ENCODE results near the gene HRCT1. TPM values are rescaled to one million over a fixed set of nuclear protein-coding genes. Genes with fewer than 3 reads are reported as not detected.

Gene HRCT1
- 2.1 TPM for total RNA-seq

DNA sequence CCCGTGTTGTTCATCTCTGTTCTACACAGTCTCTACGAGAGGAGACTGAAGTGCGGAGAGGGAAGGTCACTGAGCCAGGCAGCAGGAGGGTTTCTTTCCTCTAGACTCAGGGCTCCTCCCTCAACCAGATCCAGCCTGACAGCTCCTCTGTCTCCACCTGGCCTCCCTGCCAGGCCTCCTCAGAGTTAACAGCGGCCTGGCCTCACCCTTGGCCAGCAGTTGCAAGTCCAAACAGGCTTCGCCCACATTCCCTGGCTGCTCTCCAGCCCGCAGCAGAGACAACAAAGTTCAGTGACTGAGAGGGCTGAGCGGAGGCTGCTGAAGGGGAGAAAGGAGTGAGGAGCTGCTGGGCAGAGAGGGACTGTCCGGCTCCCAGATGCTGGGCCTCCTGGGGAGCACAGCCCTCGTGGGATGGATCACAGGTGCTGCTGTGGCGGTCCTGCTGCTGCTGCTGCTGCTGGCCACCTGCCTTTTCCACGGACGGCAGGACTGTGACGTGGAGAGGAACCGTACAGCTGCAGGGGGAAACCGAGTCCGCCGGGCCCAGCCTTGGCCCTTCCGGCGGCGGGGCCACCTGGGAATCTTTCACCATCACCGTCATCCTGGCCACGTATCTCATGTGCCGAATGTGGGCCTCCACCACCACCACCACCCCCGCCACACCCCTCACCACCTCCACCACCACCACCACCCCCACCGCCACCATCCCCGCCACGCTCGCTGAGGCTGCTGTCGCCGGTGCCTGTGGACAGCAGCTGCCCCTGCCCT lies at the start of gene HRCT1:
HRCT1 (plus strand) TSS at position 291 of the 768 bp plus-strand sequence; CDS start at position 377, 86 bp downstream.
- peak within 1 kb of the TSS; percentile 19 to 71 (median 63) for H3K9ac ChIP-seq (ENCODE audit: low read depth in 1 of 3, low read length in 3 of 3)
- no peaks in the 10 kb centered on the region for H3K27me3 ChIP-seq (ENCODE audit: control insufficient read depth in 3 of 3, insufficient read depth in 3 of 3, low read length in 3 of 3)
- no peaks in the 10 kb centered on the region for H3K36me3 ChIP-seq (ENCODE audit: control insufficient read depth in 3 of 3, insufficient read depth in 3 of 3, low read length in 3 of 3)
- no peaks in the 10 kb centered on the region for H3K9me3 ChIP-seq (ENCODE audit: control insufficient read depth in 3 of 3, low read length in 3 of 3)
- peak within 1 kb of the TSS; percentile 41 to 65 (median 65) for H3K4me3 ChIP-seq (ENCODE audit: low read length in 3 of 3)
- peak within 1 kb of the TSS; percentile 88 for H3K27ac ChIP-seq (ENCODE audit: low read depth, low read length)
- H3K4me1 ChIP-seq (ENCODE audit: control insufficient read depth in 3 of 3, insufficient read depth in 3 of 3, low read length in 3 of 3), result peaks cover 67 to 72% (median 68%) of the 10 kb centered on the region in 3 donors

DNA sequence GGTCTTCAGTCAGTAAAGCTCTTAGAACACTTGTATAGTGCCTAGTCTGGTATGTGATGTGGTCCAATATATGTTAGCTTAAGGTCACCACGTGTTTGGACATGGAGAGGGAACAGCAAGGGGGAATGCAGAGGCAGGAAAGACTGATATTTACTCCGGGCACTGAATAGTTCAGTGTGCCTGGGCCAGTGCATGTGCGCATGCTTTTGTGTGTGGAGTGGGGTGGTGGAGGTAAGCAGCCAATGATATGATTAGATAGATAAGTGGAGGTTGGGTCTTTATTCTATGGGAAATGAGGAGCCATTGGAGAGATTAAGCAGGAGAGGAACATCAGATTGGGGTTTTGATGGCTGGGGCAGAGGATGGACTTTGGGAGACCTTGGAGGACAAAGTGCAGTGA lies 49.8 kb upstream of the HRCT1 start:
- H3K27me3 ChIP-seq (ENCODE audit: control insufficient read depth in 3 of 3, insufficient read depth in 3 of 3, low read length in 3 of 3), result peaks cover 0 to 1% (median under 1%) of the 10 kb centered on the region in 3 donors
- H3K9me3 ChIP-seq (ENCODE audit: control insufficient read depth in 3 of 3, low read length in 3 of 3), result no peaks in the 10 kb centered on the region
- no peak overlapping the region for H3K9ac ChIP-seq (ENCODE audit: low read depth in 1 of 3, low read length in 3 of 3)
- no peak overlapping the region for H3K27ac ChIP-seq (ENCODE audit: low read depth, low read length)
- H3K36me3 ChIP-seq (ENCODE audit: control insufficient read depth in 3 of 3, insufficient read depth in 3 of 3, low read length in 3 of 3), result peaks cover 8 to 20% (median 12%) of the 10 kb centered on the region in 3 donors
- H3K4me3 ChIP-seq (ENCODE audit: low read length in 3 of 3), result no peak overlapping the region
- peaks cover 0 to 8% (median 4%) of the 10 kb centered on the region in 3 donors for H3K4me1 ChIP-seq (ENCODE audit: control insufficient read depth in 3 of 3, insufficient read depth in 3 of 3, low read length in 3 of 3)

DNA sequence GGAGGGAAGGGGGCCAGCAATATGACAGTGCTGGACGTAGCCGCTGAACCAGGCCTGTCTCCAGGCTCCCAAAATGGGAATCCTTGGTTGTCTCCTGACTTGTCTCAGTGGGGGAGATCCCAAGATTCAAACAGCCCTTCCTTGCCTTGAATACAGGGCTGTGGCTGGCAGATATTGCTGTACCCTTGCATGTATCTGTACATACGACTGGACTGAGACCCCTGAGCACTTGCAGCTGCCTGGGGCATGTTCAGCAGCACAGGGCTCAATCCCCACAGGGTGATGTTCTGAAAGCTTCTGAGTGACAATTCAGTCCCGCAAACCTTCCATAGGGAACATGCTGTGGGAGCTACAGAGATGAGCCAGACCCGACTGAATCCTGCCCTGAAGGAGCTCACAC lies 49.1 kb upstream of the HRCT1 start:
- peaks cover 0 to 8% (median 6%) of the 10 kb centered on the region in 3 donors for H3K27me3 ChIP-seq (ENCODE audit: control insufficient read depth in 3 of 3, insufficient read depth in 3 of 3, low read length in 3 of 3)
- no peaks in the 10 kb centered on the region for H3K9me3 ChIP-seq (ENCODE audit: control insufficient read depth in 3 of 3, low read length in 3 of 3)
- H3K9ac ChIP-seq (ENCODE audit: low read depth in 1 of 3, low read length in 3 of 3), result no peak overlapping the region
- H3K36me3 ChIP-seq (ENCODE audit: control insufficient read depth in 3 of 3, insufficient read depth in 3 of 3, low read length in 3 of 3), result peaks cover 8 to 20% (median 12%) of the 10 kb centered on the region in 3 donors
- H3K4me3 ChIP-seq (ENCODE audit: low read length in 3 of 3), result no peak overlapping the region
- peaks cover 0 to 8% (median 4%) of the 10 kb centered on the region in 3 donors for H3K4me1 ChIP-seq (ENCODE audit: control insufficient read depth in 3 of 3, insufficient read depth in 3 of 3, low read length in 3 of 3)
- H3K27ac ChIP-seq (ENCODE audit: low read depth, low read length), result no peak overlapping the region

DNA sequence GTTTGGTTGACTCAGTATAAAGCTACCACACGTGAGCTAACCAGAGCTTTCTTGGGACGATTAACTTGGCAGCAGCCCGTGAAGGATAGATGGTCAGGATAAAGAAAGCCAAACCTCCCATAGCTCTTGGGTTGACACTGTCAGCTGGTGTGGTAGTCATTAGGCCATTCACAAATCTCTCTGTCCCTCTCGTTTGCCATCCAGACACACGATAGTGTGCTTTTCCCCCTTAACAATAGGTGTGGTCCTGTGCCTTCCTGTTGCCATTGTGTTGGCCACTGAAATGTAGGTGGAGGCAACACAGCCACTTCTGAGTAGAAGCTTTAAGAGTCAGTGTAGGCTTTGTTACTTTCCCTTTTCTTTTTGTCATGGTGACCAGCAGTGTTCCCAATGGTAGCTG lies 47.5 kb upstream of the HRCT1 start:
- Histone ChIP-seq H3K27me3 (ENCODE audit: control insufficient read depth in 3 of 3, insufficient read depth in 3 of 3, low read length in 3 of 3) (peaks cover 10 to 17% (median 11%) of the 10 kb centered on the region in 3 donors), H3K4me1 (ENCODE audit: control insufficient read depth in 3 of 3, insufficient read depth in 3 of 3, low read length in 3 of 3) (peaks cover 0 to 8% (median 4%) of the 10 kb centered on the region in 3 donors), H3K27ac (ENCODE audit: low read depth, low read length) (no peak overlapping the region), H3K4me3 (ENCODE audit: low read length in 3 of 3) (no peak overlapping the region), H3K9me3 (ENCODE audit: control insufficient read depth in 3 of 3, low read length in 3 of 3) (no peaks in the 10 kb centered on the region), H3K9ac (ENCODE audit: low read depth in 1 of 3, low read length in 3 of 3) (no peak overlapping the region), H3K36me3 (ENCODE audit: control insufficient read depth in 3 of 3, insufficient read depth in 3 of 3, low read length in 3 of 3) (peaks cover 0 to 8% (median 5%) of the 10 kb centered on the region in 3 donors)

DNA sequence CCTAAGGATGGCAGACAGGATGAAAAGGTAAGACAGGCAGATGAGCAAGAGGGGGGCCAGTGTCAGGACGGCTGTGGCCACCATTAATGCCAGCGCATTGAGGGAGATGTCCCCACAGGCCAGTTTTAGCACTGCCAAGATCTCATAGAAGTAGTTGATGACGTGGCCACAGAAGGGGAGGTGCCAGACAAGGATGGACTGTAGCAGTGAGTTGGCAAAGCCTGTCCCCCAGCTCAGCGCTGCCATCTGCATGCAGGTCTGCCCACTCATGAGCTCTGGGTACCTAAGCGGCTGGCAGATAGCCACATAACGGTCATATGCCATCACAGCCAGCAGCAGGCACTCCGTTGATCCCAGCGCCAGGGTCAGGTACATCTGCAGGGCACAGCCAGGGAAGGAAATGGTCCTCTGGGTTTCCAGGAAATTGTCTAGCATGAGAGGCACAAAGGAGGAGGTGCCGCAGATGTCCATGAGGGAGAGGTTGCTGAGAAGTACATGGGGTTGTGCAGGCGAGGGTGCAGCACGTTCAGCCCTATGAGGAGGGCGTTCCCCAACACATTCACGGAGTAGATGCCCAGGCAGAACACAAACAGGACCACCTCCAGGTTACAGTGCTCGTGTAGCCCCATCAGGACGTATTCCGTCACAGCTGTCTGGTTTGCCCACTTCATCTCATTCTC lies 46.6 kb upstream of the HRCT1 start:
- Histone ChIP-seq H3K4me3 (ENCODE audit: low read length in 3 of 3) (no peak overlapping the region), H3K27me3 (ENCODE audit: control insufficient read depth in 3 of 3, insufficient read depth in 3 of 3, low read length in 3 of 3) (peaks cover 15 to 26% (median 17%) of the 10 kb centered on the region in 3 donors), H3K36me3 (ENCODE audit: control insufficient read depth in 3 of 3, insufficient read depth in 3 of 3, low read length in 3 of 3) (peaks cover 0 to 2% (median 0%) of the 10 kb centered on the region in 3 donors), H3K27ac (ENCODE audit: low read depth, low read length) (no peak overlapping the region), H3K9ac (ENCODE audit: low read depth in 1 of 3, low read length in 3 of 3) (peak overlapping the region in 1 of 3 donors; percentile 3), H3K9me3 (ENCODE audit: control insufficient read depth in 3 of 3, low read length in 3 of 3) (no peaks in the 10 kb centered on the region), H3K4me1 (ENCODE audit: control insufficient read depth in 3 of 3, insufficient read depth in 3 of 3, low read length in 3 of 3) (peaks cover 0 to 8% (median 4%) of the 10 kb centered on the region in 3 donors)

DNA sequence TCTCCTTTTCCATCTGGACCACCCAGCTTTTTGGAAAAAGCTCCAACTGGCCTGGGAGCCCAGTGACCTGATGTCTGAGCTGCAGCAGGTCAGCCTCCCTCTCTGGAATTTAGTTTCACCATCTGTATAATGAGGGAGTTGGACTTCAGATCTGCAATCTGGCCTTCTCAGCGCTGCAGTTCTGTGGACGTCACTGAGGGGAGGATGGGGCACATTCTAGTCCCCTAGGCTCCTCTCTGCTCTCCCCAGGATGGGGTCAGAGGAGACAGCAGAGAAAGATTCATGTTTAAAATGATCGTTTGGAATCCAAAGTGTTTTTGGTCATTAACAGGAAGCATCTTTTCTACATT lies 46.0 kb upstream of the HRCT1 start:
- H3K9ac ChIP-seq (ENCODE audit: low read depth in 1 of 3, low read length in 3 of 3), result peak overlapping the region in 1 of 3 donors; percentile 3
- peaks cover 0 to 8% (median 4%) of the 10 kb centered on the region in 3 donors for H3K4me1 ChIP-seq (ENCODE audit: control insufficient read depth in 3 of 3, insufficient read depth in 3 of 3, low read length in 3 of 3)
- no peak overlapping the region for H3K4me3 ChIP-seq (ENCODE audit: low read length in 3 of 3)
- no peaks in the 10 kb centered on the region for H3K9me3 ChIP-seq (ENCODE audit: control insufficient read depth in 3 of 3, low read length in 3 of 3)
- no peak overlapping the region for H3K27ac ChIP-seq (ENCODE audit: low read depth, low read length)
- peaks cover 17 to 31% (median 20%) of the 10 kb centered on the region in 3 donors for H3K27me3 ChIP-seq (ENCODE audit: control insufficient read depth in 3 of 3, insufficient read depth in 3 of 3, low read length in 3 of 3)
- H3K36me3 ChIP-seq (ENCODE audit: control insufficient read depth in 3 of 3, insufficient read depth in 3 of 3, low read length in 3 of 3), result peaks cover 0 to 1% (median 0%) of the 10 kb centered on the region in 3 donors

DNA sequence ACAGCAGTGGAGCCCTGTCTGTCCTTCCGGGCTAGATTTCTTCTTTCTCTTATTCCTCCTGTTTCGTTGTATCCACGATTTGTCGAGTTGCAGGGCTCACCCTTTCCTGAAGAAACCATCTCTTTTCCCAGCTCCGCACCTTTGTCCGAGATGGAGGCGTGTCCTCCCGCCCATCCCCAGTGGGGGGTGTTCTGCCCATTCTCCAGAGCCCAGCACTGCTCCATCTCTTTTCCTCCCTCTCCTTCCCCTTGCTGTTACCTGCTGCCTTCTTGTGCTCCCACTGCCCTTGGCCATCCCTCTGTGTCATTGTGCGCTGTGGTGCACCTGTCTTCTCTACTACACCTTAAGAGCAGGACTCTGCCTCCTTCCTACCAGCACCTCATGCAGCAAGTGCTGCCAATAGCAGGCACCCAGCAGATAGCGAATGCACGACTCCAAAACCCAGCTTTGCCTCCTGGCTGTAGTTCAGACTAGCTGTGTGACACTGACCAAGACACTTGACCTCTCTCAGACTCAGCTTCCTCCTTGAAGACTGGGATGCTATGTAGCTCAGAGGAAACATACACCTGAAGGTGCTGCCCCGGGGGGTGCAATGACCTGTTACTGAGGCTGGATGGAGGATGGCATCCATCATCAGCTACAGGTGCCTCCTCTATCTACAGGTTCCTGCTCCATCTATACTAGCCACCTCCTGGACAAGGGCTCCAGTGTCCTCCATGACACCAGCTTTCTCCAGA lies 44.7 kb upstream of the HRCT1 start:
- H3K9me3 ChIP-seq (ENCODE audit: control insufficient read depth in 3 of 3, low read length in 3 of 3), result no peaks in the 10 kb centered on the region
- H3K27ac ChIP-seq (ENCODE audit: low read depth, low read length), result no peak overlapping the region
- no peak overlapping the region for H3K9ac ChIP-seq (ENCODE audit: low read depth in 1 of 3, low read length in 3 of 3)
- peaks cover 0 to 8% (median 4%) of the 10 kb centered on the region in 3 donors for H3K4me1 ChIP-seq (ENCODE audit: control insufficient read depth in 3 of 3, insufficient read depth in 3 of 3, low read length in 3 of 3)
- H3K27me3 ChIP-seq (ENCODE audit: control insufficient read depth in 3 of 3, insufficient read depth in 3 of 3, low read length in 3 of 3), result peaks cover 17 to 34% (median 20%) of the 10 kb centered on the region in 3 donors
- no peak overlapping the region for H3K4me3 ChIP-seq (ENCODE audit: low read length in 3 of 3)
- no peaks in the 10 kb centered on the region for H3K36me3 ChIP-seq (ENCODE audit: control insufficient read depth in 3 of 3, insufficient read depth in 3 of 3, low read length in 3 of 3)

DNA sequence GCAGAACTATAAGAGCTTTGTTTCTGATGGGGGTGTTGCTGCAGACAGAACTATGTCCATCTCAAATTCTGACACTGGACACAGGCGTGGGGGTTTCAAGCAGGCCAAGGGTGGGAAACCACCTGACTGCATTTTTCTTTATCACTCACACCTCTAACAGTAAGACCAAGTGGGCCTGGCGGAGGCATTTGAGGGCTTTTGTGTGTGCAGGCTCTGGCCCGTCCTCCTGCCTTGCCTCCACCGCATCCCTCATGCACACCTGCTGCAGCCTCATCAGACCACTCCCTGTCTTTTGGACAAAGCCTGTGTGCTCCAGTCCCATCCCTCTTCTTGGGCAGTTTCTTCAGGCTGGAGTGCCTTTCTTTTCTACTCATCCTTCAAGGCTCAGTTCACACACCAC lies 43.7 kb upstream of the HRCT1 start:
- peaks cover 0 to 8% (median 4%) of the 10 kb centered on the region in 3 donors for H3K4me1 ChIP-seq (ENCODE audit: control insufficient read depth in 3 of 3, insufficient read depth in 3 of 3, low read length in 3 of 3)
- H3K9me3 ChIP-seq (ENCODE audit: control insufficient read depth in 3 of 3, low read length in 3 of 3), result no peaks in the 10 kb centered on the region
- no peaks in the 10 kb centered on the region for H3K36me3 ChIP-seq (ENCODE audit: control insufficient read depth in 3 of 3, insufficient read depth in 3 of 3, low read length in 3 of 3)
- H3K27me3 ChIP-seq (ENCODE audit: control insufficient read depth in 3 of 3, insufficient read depth in 3 of 3, low read length in 3 of 3), result peaks cover 17 to 35% (median 23%) of the 10 kb centered on the region in 3 donors
- no peak overlapping the region for H3K4me3 ChIP-seq (ENCODE audit: low read length in 3 of 3)
- H3K9ac ChIP-seq (ENCODE audit: low read depth in 1 of 3, low read length in 3 of 3), result no peak overlapping the region
- H3K27ac ChIP-seq (ENCODE audit: low read depth, low read length), result no peak overlapping the region

DNA sequence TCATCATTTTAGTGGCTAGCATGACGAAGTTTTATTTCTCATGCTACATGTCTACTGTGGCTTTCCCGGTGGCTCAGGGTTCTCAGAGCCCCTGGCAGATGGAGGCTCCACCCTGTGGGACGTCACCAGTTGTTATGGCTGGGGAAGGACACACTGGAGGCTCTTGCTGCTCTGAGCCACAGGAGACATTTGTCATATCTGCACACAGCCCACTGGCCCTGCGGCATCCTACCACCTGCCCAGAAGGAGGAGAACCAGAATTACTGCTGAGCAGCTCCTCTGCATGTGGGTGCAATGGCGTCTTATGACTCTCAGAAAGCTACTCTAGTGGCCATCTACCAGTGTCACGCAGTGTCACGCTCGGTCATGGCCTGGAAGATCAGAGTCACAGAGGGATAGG lies 42.4 kb upstream of the HRCT1 start:
- Histone ChIP-seq H3K4me1 (ENCODE audit: control insufficient read depth in 3 of 3, insufficient read depth in 3 of 3, low read length in 3 of 3) (peaks cover 0 to 8% (median under 1%) of the 10 kb centered on the region in 3 donors), H3K27ac (ENCODE audit: low read depth, low read length) (no peak overlapping the region), H3K36me3 (ENCODE audit: control insufficient read depth in 3 of 3, insufficient read depth in 3 of 3, low read length in 3 of 3) (no peaks in the 10 kb centered on the region), H3K9me3 (ENCODE audit: control insufficient read depth in 3 of 3, low read length in 3 of 3) (no peaks in the 10 kb centered on the region), H3K4me3 (ENCODE audit: low read length in 3 of 3) (no peak overlapping the region), H3K9ac (ENCODE audit: low read depth in 1 of 3, low read length in 3 of 3) (no peak overlapping the region), H3K27me3 (ENCODE audit: control insufficient read depth in 3 of 3, insufficient read depth in 3 of 3, low read length in 3 of 3) (peaks cover 17 to 42% (median 25%) of the 10 kb centered on the region in 3 donors)
